Endothelial cell of umbilical vein (primary cell): ENCODE measurements around the gene MOGAT1. TPM values are rescaled to one million over a fixed set of nuclear protein-coding genes. Genes with fewer than 3 reads are reported as not detected.

Source experiments
- BruUV-seq: library from RNA; stranded (reverse); fragments of 400-500 nt; replicated peaks from 2 replicates; lab custom pipeline; 2021; lab: Mats Ljungman, UMichigan
- CTCF ChIA-PET: fragments of 300-600, 350-600 bp; sonication (Branson Sonifier 250); formaldehyde crosslinking; loops from one replicate; lab custom pipeline; 2021; ENCODE audit warnings: antibody characterized with exemption, inconsistent platforms; lab: Charles Lee
- POLR2A ChIA-PET: fragments of 300-600, 350-600 bp; sonication (Branson Sonifier 250); formaldehyde crosslinking; loops from one replicate; lab custom pipeline; 2021; ENCODE audit warnings: antibody characterized with exemption, inconsistent platforms; lab: Charles Lee
- DNase-seq: peaks from one replicate; pipeline ENCODE4 v3.0.0-alpha.2; 2011; ENCODE audit warnings: low read depth, low spot score
- FAIRE-seq: peaks from 2 replicates; lab custom pipeline; 2011; peaks lifted over from hg19 to GRCh38; lab: Jason Lieb, UNC
- H2AFZ ChIP-seq: 2 replicates; pipeline ENCODE4 v1.6.0; 2012; ENCODE audit warnings: low read depth, low read length, control low read depth, inconsistent platforms
- H3K27ac ChIP-seq: 2 replicates; pipeline ENCODE4 v1.5.1; 2011; ENCODE audit warnings: low read depth, mild to moderate bottlenecking, control low read depth, low read length, moderate library complexity; ENCODE audit not compliant: insufficient read depth
- H3K27me3 ChIP-seq, 2 experiments: 2 replicates each; pipeline versions ENCODE4 v1.6.0 to v1.6.1; 2011; ENCODE audit warnings: low read length in 2 of 2, mixed read lengths in 1 of 2; ENCODE audit not compliant: control insufficient read depth in 2 of 2, insufficient read depth in 2 of 2
- H3K36me3 ChIP-seq, 2 experiments: 2 replicates in 1 of 2; 3 replicates in 1 of 2; pipeline ENCODE4 v1.5.1; 2011; ENCODE audit warnings: low read length in 2 of 2, mild to moderate bottlenecking in 1 of 2, moderate library complexity in 1 of 2; ENCODE audit not compliant: control insufficient read depth in 2 of 2, insufficient read depth in 2 of 2; ENCODE audit errors: extremely low read depth in 1 of 2
- H3K4me1 ChIP-seq: 3 replicates; pipeline ENCODE4 v1.5.1; 2011; ENCODE audit warnings: mild to moderate bottlenecking, low read length; ENCODE audit not compliant: control insufficient read depth, insufficient read depth; ENCODE audit errors: extremely low read depth
- H3K4me2 ChIP-seq: 2 replicates; pipeline ENCODE4 v1.6.1; 2011; ENCODE audit warnings: low read length, control low read depth, mixed read lengths; ENCODE audit not compliant: insufficient read depth
- H3K4me3 ChIP-seq, 3 experiments: fragments of 200-600 bp in 1 of 3; sonication (generic), shearing (Covaris generic) in 1 of 3; replicated peaks in 1 of 3; 2 replicates each; pipeline ENCODE4 v1.5.1; 2011 to 2016; ENCODE audit warnings: control low read depth in 3 of 3, low read length in 3 of 3, mild to moderate bottlenecking in 2 of 3, inconsistent platforms in 1 of 3, low read depth in 1 of 3, moderate library complexity in 1 of 3; ENCODE audit not compliant: insufficient read depth in 1 of 3
- H3K79me2 ChIP-seq: 2 replicates; pipeline ENCODE4 v1.6.0; 2012; ENCODE audit warnings: low read length, inconsistent platforms; ENCODE audit not compliant: control insufficient read depth, insufficient read depth
- H3K9ac ChIP-seq: replicated peaks from 2 replicates; pipeline ENCODE3; 2011; ENCODE audit warnings: low read length, control low read depth; ENCODE audit not compliant: insufficient read depth; ENCODE audit errors: extremely low read depth
- H3K9me1 ChIP-seq: replicated peaks from 3 replicates; pipeline ENCODE4 v1.6.0; 2011; ENCODE audit warnings: mild to moderate bottlenecking, low read length; ENCODE audit not compliant: control insufficient read depth, insufficient read depth; ENCODE audit errors: extremely low read depth
- H3K9me3 ChIP-seq: replicated peaks from 2 replicates; pipeline ENCODE4 v1.5.1; 2012; ENCODE audit warnings: low read length, inconsistent platforms; ENCODE audit not compliant: control insufficient read depth, insufficient read depth
- H4K20me1 ChIP-seq: replicated peaks from 2 replicates; pipeline ENCODE3; 2011; ENCODE audit warnings: mild to moderate bottlenecking, low read length; ENCODE audit not compliant: control insufficient read depth, insufficient read depth; ENCODE audit errors: extremely low read depth
- EZH2 ChIP-seq: IDR thresholded peaks from 2 replicates; pipeline ENCODE4 v1.6.1; 2012; ENCODE audit warnings: borderline replicate concordance, low read depth, mild to moderate bottlenecking, moderate library complexity, low read length, inconsistent platforms; ENCODE audit not compliant: severe bottlenecking
- FOS ChIP-seq: IDR thresholded peaks from 2 replicates; pipeline ENCODE4 v1.6.1; 2011; ENCODE audit warnings: mild to moderate bottlenecking, low read length, moderate library complexity, borderline replicate concordance; ENCODE audit not compliant: insufficient read depth
- GATA2 ChIP-seq: IDR thresholded peaks from 2 replicates; pipeline ENCODE4 v1.7.0; 2011; ENCODE audit warnings: low read depth, mild to moderate bottlenecking, moderate library complexity, mixed read lengths, low read length; ENCODE audit not compliant: insufficient read length, insufficient read depth
- POLR2A ChIP-seq: IDR thresholded peaks from 2 replicates; pipeline ENCODE4 v1.6.1; 2012; ENCODE audit warnings: low read depth, mild to moderate bottlenecking, control low read depth, low read length
- POLR2AphosphoS5 ChIP-seq: IDR thresholded peaks from 2 replicates; pipeline ENCODE4 v1.6.1; 2012; ENCODE audit warnings: low read depth, mild to moderate bottlenecking, control low read depth, low read length, moderate library complexity; ENCODE audit not compliant: insufficient read depth
- dilution Hi-C: fragments of 300-500 bp; cut with MboI; formaldehyde crosslinking; loops from one replicate; pipeline ENCODE4 v1.15.0; 2019; ENCODE audit warnings: low sequenced_read_pairs; ENCODE audit not compliant: extremely low pct_ligation_motif_present
- intact Hi-C: fragments of 100-400 bp; cut with micrococcal nuclease; formaldehyde crosslinking; loops from one replicate; pipeline ENCODE4 v1.10.0; 2022
- polyA plus RNA-seq, 4 experiments: library from polyadenylated mRNA; depleted of rRNA in 3 of 4; stranded (reverse) in 3 of 4; unstranded in 1 of 4; fragments of >200 nt; gene quantifications; 2 replicates each; pipeline versions ENCODE4 v1.2.1 to v1.2.3, GENCODE V29; 2011 to 2012; ENCODE audit warnings: missing spikeins in 1 of 4
- total RNA-seq: library from RNA; stranded (reverse); gene quantifications from 2 replicates; pipeline ENCODE4 v1.2.3, GENCODE V29; 2021
- TF ChIP-seq, protein P1 (sequence below), 2 donors: IDR thresholded peaks; 1 replicate in 1 of 2; 2 replicates in 1 of 2; pipeline ENCODE4 v1.5.1; 2011; ENCODE audit warnings: low read length in 2 of 2, mild to moderate bottlenecking in 2 of 2, moderate library complexity in 2 of 2, control low read depth in 1 of 2, inconsistent platforms in 1 of 2, low read depth in 1 of 2; ENCODE audit not compliant: insufficient read depth in 1 of 2; ENCODE audit errors: extremely low read depth in 1 of 2
- TF ChIP-seq, protein P2 (sequence below): IDR thresholded peaks from 2 replicates; pipeline ENCODE4 v1.6.1; 2011; ENCODE audit not compliant: insufficient read depth, insufficient read length

MOGAT1 gene
- total and polyA plus RNA-seq, 2 donors (not counting 3 experiments of a cell fraction or from before 2014, with no cell fraction given), result not detected

DNA sequence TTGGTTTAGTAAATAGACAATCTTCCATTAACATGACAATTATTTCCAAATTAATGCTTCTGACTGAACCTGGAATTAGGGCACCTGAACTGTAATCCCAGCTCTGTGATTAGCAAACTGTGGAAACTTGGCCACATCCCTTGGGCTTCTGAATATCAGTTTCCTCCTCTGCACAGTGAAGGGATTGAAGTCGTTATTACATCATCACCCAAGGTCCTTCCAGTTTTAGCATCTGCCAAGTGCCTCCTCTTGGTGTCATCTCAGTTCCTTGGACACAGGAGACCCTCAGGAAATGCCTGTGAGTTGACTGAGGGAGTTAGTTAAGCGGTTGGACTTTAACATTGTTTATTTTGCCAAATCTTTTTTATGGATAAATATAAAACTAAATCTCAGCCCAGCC lies 64.8 kb downstream of the MOGAT1 start:
- Histone ChIP-seq H3K27me3 (no peaks in the 10 kb centered on the region), H3K36me3 (no peaks in the 10 kb centered on the region), H3K9me1 (no peaks in the 10 kb centered on the region), H4K20me1 (no peaks in the 10 kb centered on the region), H2AFZ (peak overlapping the region; percentile 7), H3K4me1 (peaks cover 15% of the 10 kb centered on the region), H3K79me2 (no peaks in the 10 kb centered on the region), H3K4me3 (no peak overlapping the region), H3K9me3 (no peaks in the 10 kb centered on the region), H3K4me2 (no peak overlapping the region), H3K9ac (no peak overlapping the region), H3K27ac (no peak overlapping the region)
- BruUV-seq, result no TSS peak
- peak; percentile 11 for TF ChIP-seq FOS
- TF ChIP-seq, protein P1, sequence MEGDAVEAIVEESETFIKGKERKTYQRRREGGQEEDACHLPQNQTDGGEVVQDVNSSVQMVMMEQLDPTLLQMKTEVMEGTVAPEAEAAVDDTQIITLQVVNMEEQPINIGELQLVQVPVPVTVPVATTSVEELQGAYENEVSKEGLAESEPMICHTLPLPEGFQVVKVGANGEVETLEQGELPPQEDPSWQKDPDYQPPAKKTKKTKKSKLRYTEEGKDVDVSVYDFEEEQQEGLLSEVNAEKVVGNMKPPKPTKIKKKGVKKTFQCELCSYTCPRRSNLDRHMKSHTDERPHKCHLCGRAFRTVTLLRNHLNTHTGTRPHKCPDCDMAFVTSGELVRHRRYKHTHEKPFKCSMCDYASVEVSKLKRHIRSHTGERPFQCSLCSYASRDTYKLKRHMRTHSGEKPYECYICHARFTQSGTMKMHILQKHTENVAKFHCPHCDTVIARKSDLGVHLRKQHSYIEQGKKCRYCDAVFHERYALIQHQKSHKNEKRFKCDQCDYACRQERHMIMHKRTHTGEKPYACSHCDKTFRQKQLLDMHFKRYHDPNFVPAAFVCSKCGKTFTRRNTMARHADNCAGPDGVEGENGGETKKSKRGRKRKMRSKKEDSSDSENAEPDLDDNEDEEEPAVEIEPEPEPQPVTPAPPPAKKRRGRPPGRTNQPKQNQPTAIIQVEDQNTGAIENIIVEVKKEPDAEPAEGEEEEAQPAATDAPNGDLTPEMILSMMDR (IDR thresholded peaks at IDR 0.05; ENCODE audit: extremely low read depth in 1 of 2, insufficient read depth in 1 of 2, low read depth in 1 of 2, low read length in 2 of 2), result no peak
- CTCF ChIA-PET, result interaction anchor here (1.1 to 2.7 kb wide), 7 partner anchors 12 to 167 kb away, joined by 3 to 10 read pairs (median 5); no protein-coding TSS in a partner anchor
- POLR2A ChIA-PET, result no interaction called here
- no peak for DNase-seq
- peak; percentile 37 for FAIRE-seq
- dilution Hi-C loops (no loop called here), intact Hi-C loops (no loop called here)

DNA sequence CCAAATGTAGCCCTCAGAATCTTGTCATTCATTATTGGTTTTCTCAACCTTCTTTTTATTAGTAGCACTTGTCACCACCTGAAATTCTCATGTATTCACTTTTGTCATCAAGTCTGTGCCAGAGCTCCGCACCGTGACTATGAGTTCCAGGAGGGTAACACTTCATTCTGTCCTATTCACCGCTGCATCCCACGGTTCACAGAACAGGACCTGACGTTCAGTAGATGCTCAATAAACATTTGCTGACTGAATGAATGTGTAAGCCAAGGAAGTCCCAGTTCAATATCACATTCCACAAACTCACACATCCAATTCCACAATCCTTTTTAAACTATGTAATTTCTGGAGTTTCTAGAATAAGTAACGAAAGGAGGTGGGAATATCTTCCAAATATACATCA lies 65.5 kb downstream of the MOGAT1 start:
- no TSS peak for BruUV-seq
- peaks cover 15% of the 10 kb centered on the region for H3K4me1 ChIP-seq
- no peak for DNase-seq
- H3K4me2 ChIP-seq, result no peak overlapping the region
- H3K9me3 ChIP-seq, result no peaks in the 10 kb centered on the region
- no peak overlapping the region for H2AFZ ChIP-seq
- intact Hi-C loops (no loop called here), dilution Hi-C loops (no loop called here)
- POLR2A ChIA-PET, result no interaction called here
- H3K27ac ChIP-seq, result no peak overlapping the region
- no peak overlapping the region for H3K9ac ChIP-seq
- H3K79me2 ChIP-seq, result no peaks in the 10 kb centered on the region
- no peaks in the 10 kb centered on the region for H3K27me3 ChIP-seq
- no peak overlapping the region for H3K4me3 ChIP-seq
- TF ChIP-seq EZH2, result no peak
- TF ChIP-seq POLR2A, result no peak
- TF ChIP-seq FOS, result no peak
- TF ChIP-seq POLR2AphosphoS5, result no peak
- TF ChIP-seq, protein P1 (IDR thresholded peaks at IDR 0.05; ENCODE audit: extremely low read depth in 1 of 2, insufficient read depth in 1 of 2, low read depth in 1 of 2, low read length in 2 of 2), result no peak
- no peak for TF ChIP-seq GATA2
- TF ChIP-seq, protein P2, sequence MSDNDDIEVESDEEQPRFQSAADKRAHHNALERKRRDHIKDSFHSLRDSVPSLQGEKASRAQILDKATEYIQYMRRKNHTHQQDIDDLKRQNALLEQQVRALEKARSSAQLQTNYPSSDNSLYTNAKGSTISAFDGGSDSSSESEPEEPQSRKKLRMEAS, result no peak
- H3K9me1 ChIP-seq, result no peaks in the 10 kb centered on the region
- H4K20me1 ChIP-seq, result no peaks in the 10 kb centered on the region
- no peaks in the 10 kb centered on the region for H3K36me3 ChIP-seq
- FAIRE-seq, result no peak
- CTCF ChIA-PET, result interaction anchor here (1.1 to 2.7 kb wide), 2 partner anchors 27 to 70 kb away, joined by 5 to 10 read pairs; no protein-coding TSS in a partner anchor
